Jurkat, Clone E6-1 (cell line): ENCODE data around the gene TSPAN14.

ENCODE experiments used
- DNase-seq: peaks from one replicate; pipeline ENCODE4 v3.0.0-alpha.2; 2011; ENCODE audit warnings: low read depth, low spot score
- H3K4me3 ChIP-seq: 2 replicates; pipeline ENCODE4 v1.5.1; 2011; ENCODE audit warnings: mild to moderate bottlenecking, low read length, control low read depth, moderate library complexity

TSPAN14 gene

DNA sequence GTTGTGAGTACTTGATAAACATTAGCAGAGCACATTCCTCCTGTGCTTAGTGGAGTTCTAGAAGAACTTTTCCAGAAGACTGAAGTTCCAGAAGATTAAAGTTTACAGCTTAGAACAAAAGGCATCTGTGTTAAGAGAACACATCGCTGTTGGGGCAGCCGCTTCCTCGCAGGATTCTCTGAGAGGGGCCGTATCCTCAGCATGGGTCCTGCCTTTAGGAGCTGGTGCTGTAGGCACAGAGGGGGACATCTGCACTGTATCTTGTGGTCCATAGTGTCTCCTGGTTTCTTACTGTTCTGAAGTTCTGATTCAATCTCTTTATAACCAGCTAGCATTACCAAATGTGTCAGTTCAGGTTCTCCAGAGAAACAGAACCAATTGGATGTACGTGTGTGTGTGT, 99.9 kb downstream of the TSPAN14 start:
- H3K4me3 ChIP-seq: no peak overlapping the region
- no peak for DNase-seq

GRCh38 chr10:80555415-80555814, 101.3 kb downstream of the TSPAN14 start:
- DNase-seq: no peak
- no peak overlapping the region for H3K4me3 ChIP-seq

GRCh38 chr10:80561950-80562349, 107.8 kb downstream of the TSPAN14 start:
- no peak overlapping the region for H3K4me3 ChIP-seq
- DNase-seq: no peak

- no peak for DNase-seq
Observed at GRCh38 chr10:80567292-80567691, 113.2 kb downstream of the TSPAN14 start.

DNA sequence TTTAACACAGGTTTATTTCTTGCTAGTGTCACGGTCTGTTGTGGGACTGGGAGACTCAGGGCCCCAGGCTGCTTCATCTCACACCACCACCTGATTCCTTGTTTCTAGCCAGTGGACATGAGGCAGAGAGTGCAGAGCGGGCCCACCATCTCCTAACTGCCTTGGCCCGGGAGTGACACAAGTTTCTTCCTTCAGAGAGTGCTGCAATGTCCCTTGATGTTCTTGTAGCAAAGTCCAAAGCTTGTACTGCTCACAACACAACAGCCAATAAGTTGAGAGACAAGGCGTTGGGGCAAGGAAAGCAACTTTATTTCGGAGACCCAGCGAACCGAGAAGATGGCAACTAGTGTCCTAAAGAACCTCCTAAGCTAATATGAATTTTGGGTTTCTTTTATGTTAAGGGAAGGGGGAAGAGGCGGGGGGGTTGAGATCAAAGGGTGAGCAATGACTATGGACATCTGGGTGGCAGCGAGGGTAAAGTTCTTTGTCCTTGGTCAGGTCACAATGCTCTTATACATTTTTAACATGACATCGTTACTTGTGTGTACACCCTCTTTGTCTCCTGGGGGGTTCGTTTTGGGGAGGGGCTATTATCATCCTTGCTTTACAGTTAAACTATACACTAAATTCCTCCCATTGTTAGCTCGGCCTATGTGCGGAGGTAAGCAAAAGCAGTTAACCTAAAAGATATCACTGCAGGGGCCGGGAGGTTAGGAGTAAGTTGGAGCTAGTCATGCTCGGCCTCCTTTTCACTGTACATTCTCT, 115.2 kb downstream of the TSPAN14 start:
- no peak overlapping the region for H3K4me3 ChIP-seq
- no peak for DNase-seq

More at GRCh38 chr10:80567292-80567691, 113.2 kb downstream of the TSPAN14 start:
- no peak overlapping the region for H3K4me3 ChIP-seq

- H3K4me3 ChIP-seq: no peak overlapping the region
- DNase-seq: no peak
Observed at GRCh38 chr10:80571352-80571751, 117.2 kb downstream of the TSPAN14 start.

DNA sequence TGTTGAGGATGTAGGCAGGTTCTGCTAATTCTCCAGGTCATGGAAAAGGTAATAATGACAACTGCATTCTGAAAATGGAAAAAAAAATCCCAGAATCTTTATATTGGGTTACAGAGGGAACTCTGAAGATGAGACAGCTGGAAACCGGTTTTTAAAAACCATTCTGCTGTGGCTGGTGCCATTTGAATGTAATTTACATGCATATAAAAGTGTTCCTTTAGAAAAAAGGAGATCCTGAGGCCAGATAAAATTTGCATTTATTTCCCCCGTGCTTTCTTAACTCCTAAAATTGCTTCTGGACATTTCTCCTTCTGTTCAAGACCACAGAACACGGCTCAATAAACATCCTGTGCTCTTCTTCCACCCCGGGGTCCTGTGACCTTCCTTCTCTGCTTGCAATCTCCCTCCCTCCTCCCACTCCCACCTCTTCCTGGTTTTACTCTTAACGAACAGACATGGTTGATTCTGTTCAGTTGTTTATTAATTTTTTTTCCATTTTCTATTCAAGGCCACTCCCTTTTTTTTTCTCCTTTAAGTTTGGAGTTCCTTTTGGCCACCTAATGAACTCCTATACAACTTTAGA, 125.2 kb downstream of the TSPAN14 start:
- no peak overlapping the region for H3K4me3 ChIP-seq
- no peak for DNase-seq

- H3K4me3 ChIP-seq: no peak overlapping the region
- no peak for DNase-seq
Observed at GRCh38 chr10:80579849-80580637, 125.9 kb downstream of the TSPAN14 start.

DNA sequence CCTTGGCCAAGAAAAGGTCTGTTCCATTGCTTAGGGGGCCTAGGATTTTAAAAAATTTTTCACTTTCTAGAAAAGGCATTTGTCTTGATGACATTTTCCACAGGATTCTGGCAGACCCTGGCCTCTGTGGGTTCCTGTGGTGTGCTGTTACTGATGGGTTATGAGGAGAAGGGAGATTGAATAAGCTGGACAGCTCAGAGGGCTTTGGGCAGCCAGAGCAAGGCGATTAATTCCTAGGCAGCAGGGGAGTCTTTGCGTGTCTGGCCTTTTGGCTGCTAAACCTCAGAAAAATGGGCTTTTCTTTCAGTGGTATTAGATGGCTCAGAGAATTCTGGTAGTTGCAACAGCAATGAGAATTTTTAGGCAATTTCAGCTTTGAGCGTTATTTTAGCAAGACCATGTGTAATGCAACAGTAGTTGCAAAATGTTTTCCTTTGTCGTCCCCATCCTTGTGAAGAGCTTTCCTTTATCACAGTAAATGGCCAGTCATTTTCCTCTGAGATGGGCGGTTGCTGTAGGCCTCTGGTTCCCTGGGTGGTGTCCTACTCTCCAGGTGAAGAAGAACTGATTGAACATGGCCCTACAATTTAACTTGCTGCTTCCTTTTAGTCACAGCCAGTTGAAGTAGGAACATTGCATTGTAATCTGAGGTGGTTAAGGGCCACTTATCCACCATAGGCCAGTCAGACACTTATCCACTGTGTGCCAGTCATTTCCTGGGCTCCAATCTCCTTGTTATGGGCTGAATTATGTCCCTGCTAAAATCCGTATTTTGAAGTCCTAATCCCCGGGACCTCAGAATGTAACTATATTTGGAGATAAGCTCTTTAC, 126.7 kb downstream of the TSPAN14 start:
- DNase-seq: no peak

DNA sequence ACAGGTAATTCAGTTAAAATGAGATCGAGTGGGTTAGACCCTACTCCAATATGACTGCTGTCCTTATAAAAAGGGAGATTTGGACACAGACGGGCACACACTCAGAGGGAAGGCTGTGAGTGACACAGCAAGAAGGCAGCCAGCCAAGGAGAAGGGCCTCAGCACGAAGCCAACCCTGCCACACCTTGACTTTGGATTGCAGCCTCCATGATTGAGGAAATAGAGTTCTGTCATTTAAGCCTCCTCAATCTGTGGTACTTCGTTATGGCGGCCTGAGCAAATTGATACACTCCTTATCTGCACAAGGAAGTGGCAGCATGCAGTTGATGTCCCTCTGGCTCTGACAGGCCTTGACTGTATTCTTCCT, 127.3 kb downstream of the TSPAN14 start:
- no peak overlapping the region for H3K4me3 ChIP-seq
- no peak for DNase-seq

More for the DNA sequence above, 126.7 kb downstream of the TSPAN14 start:
- no peak overlapping the region for H3K4me3 ChIP-seq

DNA sequence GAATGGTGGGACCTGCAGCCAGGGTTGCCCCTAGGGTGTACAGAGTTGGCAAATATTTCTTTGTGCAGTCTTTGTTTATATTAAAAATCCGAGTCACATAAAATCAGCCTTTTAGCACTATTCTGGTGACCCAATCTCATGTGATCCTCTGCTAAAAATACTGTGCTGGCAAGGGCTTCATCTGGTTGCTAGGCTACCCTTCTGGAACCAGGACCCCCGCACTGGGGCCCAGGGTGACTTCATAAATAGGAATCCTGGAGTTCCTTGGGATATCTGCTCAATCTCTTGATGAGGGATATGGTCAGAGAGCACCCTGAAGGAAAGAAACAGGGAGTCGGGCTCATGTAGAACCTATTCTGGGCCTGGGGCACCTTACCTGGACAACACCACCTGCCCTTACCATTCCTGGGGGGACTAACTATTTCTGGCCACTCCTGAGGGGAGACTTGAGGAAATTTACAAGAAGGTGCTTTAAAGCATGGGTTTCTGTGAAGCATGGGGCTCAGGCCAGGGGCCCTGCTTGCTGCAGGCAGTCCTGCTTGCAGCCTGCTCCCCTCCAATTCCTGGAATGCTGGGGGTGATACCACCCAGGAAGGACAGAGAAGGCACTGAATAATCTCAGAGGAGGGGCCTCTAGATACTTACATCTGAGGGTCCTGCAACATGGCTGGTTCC, 128.3 kb downstream of the TSPAN14 start:
- no peak for DNase-seq
- no peak overlapping the region for H3K4me3 ChIP-seq
